ENCODE results near the gene ULK4. TPM values are rescaled to one million over a fixed set of nuclear protein-coding genes. Genes with fewer than 3 reads are reported as not detected.

The ULK4 gene
- total RNA-seq, 4 donors from 2014 or later, result 3.2 to 18.7 (median 12.6) TPM

GRCh38 chr3:41668379-41668778 is 293.5 kb downstream of the ULK4 start:
- intact Hi-C loops (cut with DNase I; ENCODE audit: low total_unique reads), result no loop called here
- DNase-seq (ENCODE audit: low spot score in 2 of 2), result no peak
- TF ChIP-seq CTCF (IDR thresholded peaks at IDR 0.05), result no peak
- TF ChIP-seq POLR2A (IDR thresholded peaks at IDR 0.05), result no peak
- H3K4me3 ChIP-seq (ENCODE audit: low read depth, poor library complexity, severe bottlenecking), result no peak overlapping the region

GRCh38 chr3:41662288-41662687 is 299.6 kb downstream of the ULK4 start:
- H3K4me3 ChIP-seq (ENCODE audit: low read depth, poor library complexity, severe bottlenecking), result no peak overlapping the region
- TF ChIP-seq CTCF (IDR thresholded peaks at IDR 0.05), result no peak
- TF ChIP-seq POLR2A (IDR thresholded peaks at IDR 0.05), result no peak
- WGBS, 2 donors, result 89 to 90% methylated on average over 4 of the region's 4 CpGs
- no peak for DNase-seq (ENCODE audit: low spot score in 2 of 2)
- intact Hi-C loops (cut with DNase I; ENCODE audit: low total_unique reads), result no loop called here

- WGBS, 2 donors, result 79 to 82% methylated on average over 3 of the region's 3 CpGs
- no peak for DNase-seq (ENCODE audit: low spot score in 2 of 2)
- intact Hi-C loops (cut with DNase I; ENCODE audit: low total_unique reads), result no loop called here
- TF ChIP-seq CTCF (IDR thresholded peaks at IDR 0.05) (no peak), POLR2A (IDR thresholded peaks at IDR 0.05) (no peak)
- H3K4me3 ChIP-seq (ENCODE audit: low read depth, poor library complexity, severe bottlenecking), result no peak overlapping the region
Observed at GRCh38 chr3:41661796-41662195, 300.1 kb downstream of the ULK4 start.

- intact Hi-C loops (cut with DNase I; ENCODE audit: low total_unique reads), result no loop called here
- H3K4me3 ChIP-seq (ENCODE audit: low read depth, poor library complexity, severe bottlenecking), result no peak overlapping the region
- 48 to 70% methylated on average over 1 of the region's 1 CpG for WGBS, 2 donors
- DNase-seq (ENCODE audit: low spot score in 2 of 2), result no peak
- TF ChIP-seq POLR2A (IDR thresholded peaks at IDR 0.05), result no peak
- no peak for TF ChIP-seq CTCF (IDR thresholded peaks at IDR 0.05)
Observed at GRCh38 chr3:41660510-41660909, 301.4 kb downstream of the ULK4 start.

GRCh38 chr3:41653571-41654239 is 308.2 kb downstream of the ULK4 start:
- 58 to 65% methylated on average over 2 of the region's 2 CpGs for WGBS, 2 donors
- DNase-seq (ENCODE audit: low spot score in 2 of 2), result no peak
- no peak overlapping the region for H3K4me3 ChIP-seq (ENCODE audit: low read depth, poor library complexity, severe bottlenecking)
- intact Hi-C loops (cut with DNase I; ENCODE audit: low total_unique reads), result no loop called here
- TF ChIP-seq POLR2A (IDR thresholded peaks at IDR 0.05) (no peak), CTCF (IDR thresholded peaks at IDR 0.05) (no peak)

- WGBS, 2 donors, result 83 to 92% methylated on average over 3 of the region's 3 CpGs
- TF ChIP-seq POLR2A (IDR thresholded peaks at IDR 0.05) (no peak), CTCF (IDR thresholded peaks at IDR 0.05) (no peak)
- intact Hi-C loops (cut with DNase I; ENCODE audit: low total_unique reads), result no loop called here
- no peak overlapping the region for H3K4me3 ChIP-seq (ENCODE audit: low read depth, poor library complexity, severe bottlenecking)
- DNase-seq (ENCODE audit: low spot score in 2 of 2), result no peak
Observed at GRCh38 chr3:41652931-41653330, 309.0 kb downstream of the ULK4 start.

Data from lower leg skin (tissue), 4 donors.